ENCODE data around the gene GATB. TPM values are rescaled to one million over a fixed set of nuclear protein-coding genes. Genes with fewer than 3 reads are reported as not detected.

Gene GATB
- total and polyA plus RNA-seq, 2 of the 4 experiments (the other 2 are of a cell fraction) = 18.7 to 20.3 TPM

DNA sequence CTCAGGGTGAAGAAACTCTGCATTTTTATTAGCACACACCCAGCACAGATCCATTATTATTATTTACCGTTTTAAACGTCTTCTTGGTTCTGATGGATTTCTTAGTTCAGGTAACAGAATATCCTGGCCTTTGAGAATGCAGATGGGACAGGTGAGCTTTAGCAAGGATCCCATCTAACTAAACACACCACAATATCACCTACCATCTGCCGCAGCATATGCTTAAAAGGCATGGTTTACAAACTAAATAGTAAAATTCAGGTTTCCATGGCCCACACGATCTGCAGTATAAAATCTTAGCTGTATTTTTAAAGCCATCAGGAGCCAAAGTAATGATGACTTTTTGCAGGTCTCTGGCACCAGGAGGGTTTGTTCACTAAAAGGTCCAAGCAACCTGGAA, 31.7 kb upstream of the GATB start:
- no peak overlapping the region for H2AK5ac ChIP-seq (ENCODE audit: low read depth, low read length)
- H3K9me1 ChIP-seq (ENCODE audit: insufficient read depth, low read length) = no peaks in the 10 kb centered on the region
- H3K27me3 ChIP-seq (ENCODE audit: control insufficient read depth, insufficient read depth, low read length) = peaks cover 27% of the 10 kb centered on the region
- H3K9me3 ChIP-seq (ENCODE audit: control insufficient read depth, insufficient read depth, low read length) = no peaks in the 10 kb centered on the region
- no peak overlapping the region for H3K4me2 ChIP-seq (ENCODE audit: low read depth, low read length)
- H2BK15ac ChIP-seq (ENCODE audit: low read depth, low read length) = no peak overlapping the region
- no peak overlapping the region for H3K56ac ChIP-seq (ENCODE audit: extremely low read depth, insufficient read depth, low read length)
- no peak overlapping the region for H3K27ac ChIP-seq (ENCODE audit: insufficient read depth, low read length)
- no peak overlapping the region for H3K9ac ChIP-seq (ENCODE audit: low read depth, low read length)
- H2BK5ac ChIP-seq (ENCODE audit: low read depth, low read length, poor library complexity, severe bottlenecking) = no peak overlapping the region
- no peak overlapping the region for H4K91ac ChIP-seq (ENCODE audit: insufficient read depth, low read depth, low read length)
- dilution Hi-C loops (cut with HindIII; ENCODE audit: low sequenced_read_pairs, unreplicated experiment) = no loop called here
- no peak overlapping the region for H2AK9ac ChIP-seq (replicated peaks; ENCODE audit: low read depth, low read length, poor library complexity)
- no peak overlapping the region for H2AFZ ChIP-seq (replicated peaks; ENCODE audit: low read length, poor library complexity)
- H4K5ac ChIP-seq (ENCODE audit: low read depth, low read length) = no peak overlapping the region
- ChIA-PET POLR2A (ENCODE audit: unreplicated experiment) (interaction anchor here (0.5 kb wide), 1 partner anchor 491 kb away, joined by 3 read pairs; no protein-coding TSS in a partner anchor), CTCF (no interaction called here)
- no peak overlapping the region for H3K18ac ChIP-seq (ENCODE audit: low read depth, low read length)
- DNase-seq (no peak), ATAC-seq (ENCODE audit: low read depth) (no peak)
- in situ Hi-C loops (cut with MboI; ENCODE audit: low sequenced_read_pairs) = no loop called here
- H3K79me1 ChIP-seq (ENCODE audit: low read depth in 1 of 2, low read length in 2 of 2) = no peaks in the 10 kb centered on the region
- H3K4ac ChIP-seq (ENCODE audit: low read depth, low read length) = no peak overlapping the region
- H2BK120ac ChIP-seq (ENCODE audit: low read depth, low read length) = no peak overlapping the region
- H3K4me3 ChIP-seq (ENCODE audit: insufficient read depth, low read depth, low read length) = no peak overlapping the region
- H3K14ac ChIP-seq (replicated peaks; ENCODE audit: low read depth, low read length) = no peak overlapping the region
- BruUV-seq (replicated peaks) = no TSS peak
- intact Hi-C loops (cut with micrococcal nuclease) = no loop called here
- H2BK20ac ChIP-seq (ENCODE audit: low read depth, low read length) = no peak overlapping the region
- TF ChIP-seq SMC3 (IDR thresholded peaks at IDR 0.05; ENCODE audit: low read depth, low read length) = no peak
- no peak for TF ChIP-seq MXI1 (IDR thresholded peaks at IDR 0.05; ENCODE audit: borderline replicate concordance, low read depth, low read length)
- TF ChIP-seq NFE2L2 (IDR thresholded peaks at IDR 0.05; ENCODE audit: low read depth, low read length) = no peak
- no peak overlapping the region for H4K8ac ChIP-seq (ENCODE audit: low read depth in 2 of 2, low read length in 2 of 2)
- no peak overlapping the region for H3K23ac ChIP-seq (ENCODE audit: low read depth, low read length)
- 64% methylated on average over 4 of the region's 4 CpGs; no CpG with 5 or more reads in 1 of the 2 experiments for WGBS, 2 experiments (ENCODE audit: extremely low coverage in 2 of 2, insufficient read length in 1 of 2)
- H4K20me1 ChIP-seq (ENCODE audit: insufficient read depth, low read length) = no peaks in the 10 kb centered on the region
- H3K4me1 ChIP-seq (ENCODE audit: control insufficient read depth, insufficient read depth, low read length) = no peaks in the 10 kb centered on the region
- no peaks in the 10 kb centered on the region for H3K36me3 ChIP-seq (ENCODE audit: control insufficient read depth, insufficient read depth, low read length)

All from IMR-90 (cell line).